GM12878 (cell line): ENCODE measurements around the gene ANKRD33B. TPM values are rescaled to one million over a fixed set of nuclear protein-coding genes. Genes with fewer than 3 reads are reported as not detected.

Experiments used
- ATAC-seq: fragments of 200-7000 bp; cut with Tn5 transposase; 3 replicates; pipeline ENCODE4 v1.9.1; 2020; ENCODE audit warnings: mild to moderate bottlenecking, moderate library complexity
- BruUV-seq: library from RNA; stranded (reverse); fragments of 400-500 nt; replicated peaks from 2 replicates; lab custom pipeline; 2021; lab: Mats Ljungman, UMichigan
- CTCF ChIA-PET: fragments of 300-600 bp; sonication (Branson Sonifier 250); formaldehyde crosslinking; extraction: SDS; loops from one replicate; lab custom pipeline; 2021; ENCODE audit warnings: inconsistent platforms; lab: Yijun Ruan, JAX
- POLR2A ChIA-PET: fragments of 350-600 bp; formaldehyde crosslinking; extraction: SDS; loops from one replicate; lab custom pipeline; 2021; ENCODE audit warnings: inconsistent platforms; lab: Charles Lee
- RAD21 ChIA-PET: fragments of 300-600 bp; sonication (Branson Sonifier 250); formaldehyde crosslinking; loops from one replicate; lab custom pipeline; 2023; ENCODE audit warnings: antibody characterized with exemption; ENCODE audit not compliant: unreplicated experiment; lab: Charles Lee
- SMC1A ChIA-PET: fragments of 300-600 bp; sonication (Branson Sonifier 250); formaldehyde crosslinking; loops from one replicate; lab custom pipeline; 2023; ENCODE audit not compliant: unreplicated experiment, uncharacterized antibody; lab: Charles Lee
- DNase-seq: peaks from one replicate; pipeline ENCODE4 v3.0.0-alpha.2; 2011; ENCODE audit warnings: low read depth, low spot score
- FAIRE-seq: peaks from 3 replicates; lab custom pipeline; 2011; peaks lifted over from hg19 to GRCh38; lab: Jason Lieb, UNC
- H2AFZ ChIP-seq: 2 replicates; pipeline ENCODE4 v1.6.0; 2011; ENCODE audit warnings: low read depth, low read length, control low read depth; ENCODE audit not compliant: control insufficient read depth
- H3K27ac ChIP-seq: 2 replicates; pipeline ENCODE4 v1.5.1; 2011; ENCODE audit warnings: control low read depth; ENCODE audit not compliant: control insufficient read depth, insufficient read depth
- H3K27me3 ChIP-seq, 2 experiments: replicated peaks in 1 of 2; 2 replicates each; pipeline versions ENCODE4 v1.6.0 to v1.6.1; 2011; ENCODE audit warnings: low read length in 1 of 2; ENCODE audit not compliant: control insufficient read depth in 2 of 2, insufficient read depth in 2 of 2
- H3K36me3 ChIP-seq, 2 experiments: 2 replicates each; pipeline ENCODE4 v1.5.1; 2011; ENCODE audit warnings: low read length in 1 of 2; ENCODE audit not compliant: control insufficient read depth in 2 of 2, insufficient read depth in 2 of 2
- H3K4me1 ChIP-seq: 2 replicates; pipeline ENCODE4 v1.6.1; 2011; ENCODE audit warnings: mild to moderate bottlenecking, low read length, moderate library complexity, mixed read lengths; ENCODE audit not compliant: control insufficient read depth, insufficient read depth
- H3K4me2 ChIP-seq: 2 replicates; pipeline ENCODE4 v1.6.0; 2011; ENCODE audit warnings: control low read depth; ENCODE audit not compliant: control insufficient read depth, insufficient read depth
- H3K4me3 ChIP-seq: fragments of 200-600 bp; sonication (generic); 2 replicates; pipeline ENCODE4 v1.5.1; 2016
- H3K79me2 ChIP-seq: 2 replicates; pipeline ENCODE4 v1.6.0; 2011; ENCODE audit warnings: low read length; ENCODE audit not compliant: control insufficient read depth, insufficient read depth
- H3K9ac ChIP-seq: 2 replicates; pipeline ENCODE4 v1.8.0; 2011; ENCODE audit warnings: low read length, control low read depth, mixed read lengths; ENCODE audit not compliant: control insufficient read depth, insufficient read depth
- H3K9me3 ChIP-seq: replicated peaks from 3 replicates; pipeline ENCODE4 v1.5.1; 2011; ENCODE audit warnings: mild to moderate bottlenecking, low read length; ENCODE audit not compliant: control insufficient read depth, insufficient read depth
- H4K20me1 ChIP-seq: 2 replicates; pipeline ENCODE4 v1.6.0; 2011; ENCODE audit not compliant: control insufficient read depth, insufficient read depth
- CEBPB ChIP-seq, 2 experiments: fragments of 150-350 bp in 1 of 2; IDR thresholded peaks; 2 replicates each; pipeline ENCODE4 v1.6.1; 2012 to 2014; ENCODE audit warnings: low read depth in 2 of 2, low read length in 2 of 2, borderline replicate concordance in 1 of 2, inconsistent platforms in 1 of 2
- CHD2 ChIP-seq: IDR thresholded peaks from 2 replicates; pipeline ENCODE4 v1.6.1; 2011; ENCODE audit warnings: low read depth, low read length, improper control_type of control experiment, borderline replicate concordance
- CREB1 ChIP-seq: IDR thresholded peaks from 2 replicates; pipeline ENCODE4 v1.6.1; 2012; ENCODE audit warnings: low read depth, mild to moderate bottlenecking, inconsistent platforms
- EGR1 ChIP-seq, 2 experiments: IDR thresholded peaks; 1 replicate in 1 of 2; 2 replicates in 1 of 2; pipeline ENCODE4 v1.6.1; 2011 to 2012; ENCODE audit warnings: low read depth in 2 of 2, low read length in 2 of 2, borderline replicate concordance in 1 of 2, mild to moderate bottlenecking in 1 of 2, moderate library complexity in 1 of 2
- FOXM1 ChIP-seq: IDR thresholded peaks from 2 replicates; pipeline ENCODE4 v1.6.1; 2012; ENCODE audit warnings: low read depth, mild to moderate bottlenecking, inconsistent platforms, low read length, moderate library complexity
- MTA3 ChIP-seq: IDR thresholded peaks from 2 replicates; pipeline ENCODE4 v1.6.1; 2012; ENCODE audit warnings: low read length, inconsistent platforms, borderline replicate concordance
- RCOR1 ChIP-seq: conservative IDR thresholded peaks from 2 replicates; pipeline ENCODE4 v1.6.1; 2012; ENCODE audit warnings: low read depth, low read length, improper control_type of control experiment
- YY1 ChIP-seq: IDR thresholded peaks from 2 replicates; pipeline ENCODE4 v1.6.1; 2011; ENCODE audit warnings: low read depth, mild to moderate bottlenecking, low read length
- WGBS: methylation state at CpG from one replicate; pipeline ENCODE4 v1.1.6; 2016; ENCODE audit warnings: low lambda C conversion rate; ENCODE audit not compliant: insufficient replicate concordance, insufficient coverage; ENCODE audit errors: missing lambda C conversion rate; 5-methylcytosine and 5-hydroxymethylcytosine counted together
- in situ Hi-C: fragments of 300-500 bp; cut with MboI; formaldehyde crosslinking; loops from 9 replicates; pipeline ENCODE4 v1.14.3; 2018; ENCODE audit warnings: mixed read lengths
- intact Hi-C: fragments of 100-400 bp; cut with micrococcal nuclease; formaldehyde crosslinking; loops from one replicate; pipeline ENCODE4 v1.14.2; 2022; ENCODE audit not compliant: unreplicated experiment
- polyA plus RNA-seq, 11 experiments: library from polyadenylated mRNA; depleted of rRNA in 4 of 11; unstranded in 6 of 11; stranded (reverse) in 5 of 11; fragments of >200 nt; fragmentation: Nextera tagmentation in 4 of 11; fragmentation: Illumina TruSeq in 1 of 11; extraction: Ambion mirVana in 4 of 11; extraction: Trizol in 1 of 11; gene quantifications; 1 replicate in 1 of 11; 2 replicates in 10 of 11; pipeline versions ENCODE4 v1.2.1 to v1.2.3, GENCODE V29; 2011 to 2016; ENCODE audit warnings: inconsistent platforms in 2 of 11, missing spikeins in 2 of 11, low read depth in 1 of 11
- total RNA-seq, 4 experiments: library from RNA; depleted of rRNA in 3 of 4; stranded (reverse); fragments of >200 nt in 3 of 4; fragmentation: Illumina TruSeq in 1 of 4; extraction: Trizol in 1 of 4; gene quantifications; 2 replicates each; pipeline versions ENCODE4 v1.2.1 to v1.2.3, GENCODE V29; 2013 to 2021
- TF ChIP-seq, protein P1 (sequence below): IDR thresholded peaks from 2 replicates; pipeline ENCODE4 v1.6.1; 2011; ENCODE audit warnings: borderline replicate concordance, low read depth, mild to moderate bottlenecking, moderate library complexity, low read length; ENCODE audit not compliant: insufficient read depth, poor library complexity, severe bottlenecking
- TF ChIP-seq, protein P2 (sequence below): fragments of 450-650 bp; IDR thresholded peaks from 2 replicates; pipeline ENCODE4 v1.6.1; 2017; ENCODE audit warnings: mild to moderate bottlenecking, low read depth, inconsistent platforms; ENCODE audit not compliant: poor library complexity, severe bottlenecking
- TF ChIP-seq, protein P3 (sequence below): fragments of 450-650 bp; IDR thresholded peaks from 2 replicates; pipeline ENCODE4 v1.6.1; 2016; ENCODE audit warnings: mild to moderate bottlenecking, moderate library complexity, borderline replicate concordance

ANKRD33B gene
- total and polyA plus RNA-seq, 10 of the 15 experiments (the other 5 are each of a cell fraction or from before 2014, with no cell fraction given): 4.9 to 61.6 (median 15.6) TPM

DNA sequence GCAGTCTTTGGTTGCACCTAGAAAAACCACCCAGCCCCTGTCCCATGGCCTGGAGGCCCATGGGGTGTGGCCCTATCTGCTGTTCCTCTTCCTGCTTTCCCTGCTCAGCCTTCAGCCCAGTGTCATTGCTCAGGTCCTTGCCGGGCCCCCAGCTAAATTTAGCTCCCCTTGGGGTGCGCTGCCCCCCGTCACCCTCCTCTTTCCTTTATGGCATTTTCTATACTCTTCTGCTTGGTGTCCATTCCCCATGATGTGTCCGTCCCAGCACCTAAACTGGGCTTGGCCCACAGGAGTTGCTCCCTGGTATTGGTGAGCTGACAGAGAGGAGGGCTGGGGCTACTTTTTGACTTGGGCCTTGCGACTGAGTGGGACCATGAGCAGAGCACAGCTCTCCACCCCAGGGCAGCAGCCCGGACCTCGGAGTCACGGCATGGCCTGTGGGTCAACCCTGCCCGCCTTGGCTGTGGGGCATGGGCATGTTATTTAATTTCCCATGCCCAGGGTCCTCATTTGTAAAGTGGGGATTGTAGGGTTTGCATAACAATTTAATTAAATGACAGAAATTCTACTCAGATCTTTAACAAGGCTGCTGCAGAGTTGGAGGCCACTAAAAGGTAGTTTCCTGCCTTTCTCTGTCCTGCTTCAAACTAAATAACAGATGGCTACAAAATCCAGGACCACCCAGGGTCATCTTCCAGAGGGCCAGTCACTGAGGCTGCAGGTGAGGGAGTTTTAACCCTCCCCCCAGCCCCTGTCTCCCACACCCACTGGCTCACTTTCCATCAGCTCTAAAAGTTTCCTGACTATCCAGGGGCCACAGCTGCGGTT, 99.0 kb downstream of the ANKRD33B start (continued):
- no peak for TF ChIP-seq YY1

GRCh38 chr5:10663489-10664179, 99.8 kb downstream of the ANKRD33B start:
- Histone ChIP-seq H3K27me3 (no peaks in the 10 kb centered on the region), H2AFZ (no peak overlapping the region), H3K9me3 (no peaks in the 10 kb centered on the region), H3K27ac (no peak overlapping the region), H3K79me2 (no peaks in the 10 kb centered on the region), H3K4me2 (no peak overlapping the region), H3K36me3 (no peaks in the 10 kb centered on the region), H3K9ac (no peak overlapping the region), H3K4me3 (no peak overlapping the region), H4K20me1 (no peaks in the 10 kb centered on the region), H3K4me1 (no peaks in the 10 kb centered on the region)
- RAD21 ChIA-PET: no interaction called here
- FAIRE-seq (no peak), DNase-seq (no peak), ATAC-seq (no peak)
- POLR2A ChIA-PET: interaction anchor here (0.6 to 1.0 kb wide), 2 partner anchors 21 to 75 kb away, joined by 3 read pairs; no protein-coding TSS in a partner anchor
- CTCF ChIA-PET: no interaction called here
- intact Hi-C loops (no loop called here), in situ Hi-C loops (no loop called here)
- SMC1A ChIA-PET: interaction anchor here (0.7 to 1.1 kb wide), 3 partner anchors 11 to 149 kb away, joined by 3 to 4 read pairs (median 3); no protein-coding TSS in a partner anchor
- BruUV-seq: no TSS peak
- WGBS: 59% methylated on average over 13 of the region's 13 CpGs
- TF ChIP-seq MTA3 (no peak), CHD2 (no peak), EGR1 (IDR thresholded peaks at IDR 0.05; ENCODE audit: borderline replicate concordance in 1 of 2, low read depth in 2 of 2, low read length in 2 of 2) (no peak), YY1 (no peak), CREB1 (no peak), FOXM1 (no peak), CEBPB (IDR thresholded peaks at IDR 0.05; ENCODE audit: borderline replicate concordance in 1 of 2, low read depth in 2 of 2, low read length in 2 of 2) (no peak), RCOR1 (no peak)
- TF ChIP-seq, protein P1, sequence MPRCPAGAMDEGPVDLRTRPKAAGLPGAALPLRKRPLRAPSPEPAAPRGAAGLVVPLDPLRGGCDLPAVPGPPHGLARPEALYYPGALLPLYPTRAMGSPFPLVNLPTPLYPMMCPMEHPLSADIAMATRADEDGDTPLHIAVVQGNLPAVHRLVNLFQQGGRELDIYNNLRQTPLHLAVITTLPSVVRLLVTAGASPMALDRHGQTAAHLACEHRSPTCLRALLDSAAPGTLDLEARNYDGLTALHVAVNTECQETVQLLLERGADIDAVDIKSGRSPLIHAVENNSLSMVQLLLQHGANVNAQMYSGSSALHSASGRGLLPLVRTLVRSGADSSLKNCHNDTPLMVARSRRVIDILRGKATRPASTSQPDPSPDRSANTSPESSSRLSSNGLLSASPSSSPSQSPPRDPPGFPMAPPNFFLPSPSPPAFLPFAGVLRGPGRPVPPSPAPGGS: no peak
- TF ChIP-seq, protein P2, sequence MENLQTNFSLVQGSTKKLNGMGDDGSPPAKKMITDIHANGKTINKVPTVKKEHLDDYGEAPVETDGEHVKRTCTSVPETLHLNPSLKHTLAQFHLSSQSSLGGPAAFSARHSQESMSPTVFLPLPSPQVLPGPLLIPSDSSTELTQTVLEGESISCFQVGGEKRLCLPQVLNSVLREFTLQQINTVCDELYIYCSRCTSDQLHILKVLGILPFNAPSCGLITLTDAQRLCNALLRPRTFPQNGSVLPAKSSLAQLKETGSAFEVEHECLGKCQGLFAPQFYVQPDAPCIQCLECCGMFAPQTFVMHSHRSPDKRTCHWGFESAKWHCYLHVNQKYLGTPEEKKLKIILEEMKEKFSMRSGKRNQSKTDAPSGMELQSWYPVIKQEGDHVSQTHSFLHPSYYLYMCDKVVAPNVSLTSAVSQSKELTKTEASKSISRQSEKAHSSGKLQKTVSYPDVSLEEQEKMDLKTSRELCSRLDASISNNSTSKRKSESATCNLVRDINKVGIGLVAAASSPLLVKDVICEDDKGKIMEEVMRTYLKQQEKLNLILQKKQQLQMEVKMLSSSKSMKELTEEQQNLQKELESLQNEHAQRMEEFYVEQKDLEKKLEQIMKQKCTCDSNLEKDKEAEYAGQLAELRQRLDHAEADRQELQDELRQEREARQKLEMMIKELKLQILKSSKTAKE: no peak
- TF ChIP-seq, protein P3, sequence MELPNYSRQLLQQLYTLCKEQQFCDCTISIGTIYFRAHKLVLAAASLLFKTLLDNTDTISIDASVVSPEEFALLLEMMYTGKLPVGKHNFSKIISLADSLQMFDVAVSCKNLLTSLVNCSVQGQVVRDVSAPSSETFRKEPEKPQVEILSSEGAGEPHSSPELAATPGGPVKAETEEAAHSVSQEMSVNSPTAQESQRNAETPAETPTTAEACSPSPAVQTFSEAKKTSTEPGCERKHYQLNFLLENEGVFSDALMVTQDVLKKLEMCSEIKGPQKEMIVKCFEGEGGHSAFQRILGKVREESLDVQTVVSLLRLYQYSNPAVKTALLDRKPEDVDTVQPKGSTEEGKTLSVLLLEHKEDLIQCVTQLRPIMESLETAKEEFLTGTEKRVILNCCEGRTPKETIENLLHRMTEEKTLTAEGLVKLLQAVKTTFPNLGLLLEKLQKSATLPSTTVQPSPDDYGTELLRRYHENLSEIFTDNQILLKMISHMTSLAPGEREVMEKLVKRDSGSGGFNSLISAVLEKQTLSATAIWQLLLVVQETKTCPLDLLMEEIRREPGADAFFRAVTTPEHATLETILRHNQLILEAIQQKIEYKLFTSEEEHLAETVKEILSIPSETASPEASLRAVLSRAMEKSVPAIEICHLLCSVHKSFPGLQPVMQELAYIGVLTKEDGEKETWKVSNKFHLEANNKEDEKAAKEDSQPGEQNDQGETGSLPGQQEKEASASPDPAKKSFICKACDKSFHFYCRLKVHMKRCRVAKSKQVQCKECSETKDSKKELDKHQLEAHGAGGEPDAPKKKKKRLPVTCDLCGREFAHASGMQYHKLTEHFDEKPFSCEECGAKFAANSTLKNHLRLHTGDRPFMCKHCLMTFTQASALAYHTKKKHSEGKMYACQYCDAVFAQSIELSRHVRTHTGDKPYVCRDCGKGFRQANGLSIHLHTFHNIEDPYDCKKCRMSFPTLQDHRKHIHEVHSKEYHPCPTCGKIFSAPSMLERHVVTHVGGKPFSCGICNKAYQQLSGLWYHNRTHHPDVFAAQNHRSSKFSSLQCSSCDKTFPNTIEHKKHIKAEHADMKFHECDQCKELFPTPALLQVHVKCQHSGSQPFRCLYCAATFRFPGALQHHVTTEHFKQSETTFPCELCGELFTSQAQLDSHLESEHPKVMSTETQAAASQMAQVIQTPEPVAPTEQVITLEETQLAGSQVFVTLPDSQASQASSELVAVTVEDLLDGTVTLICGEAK: no peak
